GM23338 (cell line): ENCODE measurements around the gene ADAMTS10. TPM values are rescaled to one million over a fixed set of nuclear protein-coding genes. Genes with fewer than 3 reads are reported as not detected.
A peak's percentile ranks its signal among the peaks of the same experiment; 100 is the strongest.

Experiments
- ATAC-seq: fragments of 200-7000 bp; cut with Tn5 transposase; 3 replicates; pipeline ENCODE4 v1.9.1; 2020
- DNase-seq: peaks from one replicate; pipeline ENCODE4 v3.0.0-alpha.2; 2015; ENCODE audit warnings: low spot score
- H2AFZ ChIP-seq: fragments of 200-600 bp; sonication (generic); 2 replicates; pipeline ENCODE4 v1.8.0; 2016; ENCODE audit warnings: antibody characterized with exemption, mild to moderate bottlenecking, moderate library complexity
- H3F3A ChIP-seq: fragments of 200-600 bp; sonication (generic); replicated peaks from 2 replicates; pipeline ENCODE4 v1.8.0; 2017; ENCODE audit warnings: antibody characterized with exemption, mixed run types, low read depth
- H3K27ac ChIP-seq: fragments of 200-600 bp; sonication (generic); 2 replicates; pipeline ENCODE4 v1.6.1; 2016; ENCODE audit warnings: low read depth
- H3K27me3 ChIP-seq: fragments of 200-600 bp; sonication (generic); 2 replicates; pipeline ENCODE4 v1.8.0; 2016; ENCODE audit warnings: mild to moderate bottlenecking, mixed run types, moderate library complexity; ENCODE audit not compliant: insufficient read depth
- H3K36me3 ChIP-seq: fragments of 200-600 bp; sonication (generic); 2 replicates; pipeline ENCODE4 v1.8.0; 2016; ENCODE audit warnings: mild to moderate bottlenecking; ENCODE audit not compliant: insufficient read depth
- H3K4me1 ChIP-seq: fragments of 200-600 bp; sonication (generic); 2 replicates; pipeline ENCODE4 v1.8.0; 2016; ENCODE audit warnings: mild to moderate bottlenecking, moderate library complexity; ENCODE audit not compliant: insufficient read depth
- H3K4me2 ChIP-seq: fragments of 200-600 bp; sonication (generic); 2 replicates; pipeline ENCODE4 v1.7.1; 2017; ENCODE audit warnings: mixed run types
- H3K4me3 ChIP-seq: fragments of 200-600 bp; sonication (generic); 2 replicates; pipeline ENCODE4 v1.6.1; 2016; ENCODE audit warnings: mixed run types
- H3K79me2 ChIP-seq: fragments of 200-600 bp; sonication (generic); replicated peaks from 2 replicates; pipeline ENCODE4 v1.8.0; 2017; ENCODE audit warnings: mild to moderate bottlenecking; ENCODE audit not compliant: insufficient read depth
- H3K9me2 ChIP-seq: fragments of 200-600 bp; sonication (generic); 2 replicates; pipeline ENCODE4 v1.8.0; 2017; ENCODE audit not compliant: insufficient read depth
- H4K20me1 ChIP-seq: fragments of 200-600 bp; sonication (generic); replicated peaks from 2 replicates; pipeline ENCODE4 v1.8.0; 2017; ENCODE audit warnings: mild to moderate bottlenecking; ENCODE audit not compliant: insufficient read depth
- H3K27ac Mint-ChIP-seq: 2 replicates; pipeline ENCODE4 v1.8.0; 2020; ENCODE audit warnings: inconsistent platforms, mild to moderate bottlenecking, moderate library complexity, mixed read lengths
- H3K27me3 Mint-ChIP-seq: 3 replicates; pipeline ENCODE4 v1.8.0; 2022; ENCODE audit warnings: low read depth, mild to moderate bottlenecking, moderate library complexity, mixed read lengths, inconsistent platforms; ENCODE audit not compliant: insufficient read depth, poor library complexity
- H3K36me3 Mint-ChIP-seq: 3 replicates; pipeline ENCODE4 v1.8.0; 2021; ENCODE audit warnings: low read depth, mild to moderate bottlenecking, inconsistent platforms, moderate library complexity, mixed read lengths
- H3K4me1 Mint-ChIP-seq: 3 replicates; pipeline ENCODE4 v1.8.0; 2020; ENCODE audit warnings: mild to moderate bottlenecking, inconsistent platforms, mixed read lengths
- H3K4me3 Mint-ChIP-seq: 3 replicates; pipeline ENCODE4 v1.8.0; 2021; ENCODE audit warnings: moderate library complexity, mild to moderate bottlenecking, inconsistent platforms, mixed read lengths
- H3K9me3 Mint-ChIP-seq: 3 replicates; pipeline ENCODE4 v1.8.0; 2020; ENCODE audit warnings: moderate library complexity, mild to moderate bottlenecking, inconsistent platforms, mixed read lengths
- CREB1 ChIP-seq: fragments of 250-450 bp; sonication (Bioruptor Pico); IDR thresholded peaks from 2 replicates; pipeline ENCODE4 v1.5.0; 2020; ENCODE audit warnings: low read depth, mild to moderate bottlenecking, moderate library complexity
- CTCF ChIP-seq, 2 experiments: fragments of 200-600 bp in 1 of 2; sonication (generic) in 1 of 2; conservative IDR thresholded peaks; 2 replicates each; pipeline versions ENCODE4 v1.5.1 to v1.6.1; 2016 to 2017; ENCODE audit warnings: antibody characterized with exemption in 2 of 2, low read depth in 2 of 2, mild to moderate bottlenecking in 2 of 2, moderate library complexity in 1 of 2
- NANOG ChIP-seq: IDR thresholded peaks from 2 replicates; pipeline ENCODE4 v1.6.1; 2016; ENCODE audit warnings: antibody characterized with exemption, borderline replicate concordance
- REST ChIP-seq: IDR thresholded peaks from one replicate; pipeline ENCODE4 v1.6.1; 2018; ENCODE audit warnings: antibody characterized with exemption; ENCODE audit not compliant: unreplicated experiment
- STAT1 ChIP-seq: IDR thresholded peaks from one replicate; pipeline ENCODE4 v1.6.1; 2016; ENCODE audit warnings: antibody characterized with exemption; ENCODE audit not compliant: unreplicated experiment
- ZNF114 ChIP-seq: fragments of 250-450 bp; sonication (Bioruptor Pico); IDR thresholded peaks from 2 replicates; pipeline ENCODE4 v1.5.0; 2020; ENCODE audit warnings: mild to moderate bottlenecking, moderate library complexity
- ZNF331 ChIP-seq: fragments of 250-450 bp; sonication (Bioruptor Pico); IDR thresholded peaks from 2 replicates; pipeline ENCODE4 v1.5.0; 2020; ENCODE audit warnings: low read depth, mild to moderate bottlenecking, moderate library complexity
- ZNF462 ChIP-seq: fragments of 250-450 bp; sonication (Bioruptor Pico); IDR thresholded peaks from 2 replicates; pipeline ENCODE4 v1.5.0; 2020; ENCODE audit warnings: mild to moderate bottlenecking, moderate library complexity
- polyA plus RNA-seq: library from polyadenylated mRNA; unstranded; fragments of >200 nt; fragmentation: Nextera tagmentation; extraction: Ambion mirVana; gene quantifications from 2 replicates; pipeline ENCODE4 v1.2.1, GENCODE V29; 2016
- total RNA-seq: library from RNA; depleted of rRNA; stranded (reverse); fragments of >200 nt; shearing (Covaris generic); gene quantifications from 2 replicates; pipeline ENCODE4 v1.2.3, GENCODE V29; 2014

The ADAMTS10 gene
- total and polyA plus RNA-seq, 2 experiments from 2014 or later, result 5.0 to 25.9 TPM

GRCh38 chr19:8536282-8536681 lies 74.2 kb downstream of the ADAMTS10 start:
- peak; percentile 34; the same call in 1 of the 3 replicates for ATAC-seq
- no peak for TF ChIP-seq CREB1 (CRISPR knock-in tag)
- TF ChIP-seq CTCF (conservative IDR thresholded peaks at IDR 0.05; ENCODE audit: low read depth in 2 of 2), result no peak
- TF ChIP-seq ZNF114, result no peak
- TF ChIP-seq NANOG, result no peak
- Mint-ChIP-seq H3K36me3 (no peaks in the 10 kb centered on the region), H3K9me3 (no peaks in the 10 kb centered on the region), H3K4me3 (no peak overlapping the region), H3K4me1 (no peaks in the 10 kb centered on the region), H3K27ac (no peak overlapping the region), H3K27me3 (peaks cover 9% of the 10 kb centered on the region)
- H3F3A ChIP-seq, result no peaks in the 10 kb centered on the region
- no peak overlapping the region for H3K4me3 ChIP-seq
- H3K27ac ChIP-seq, result no peak overlapping the region
- no peaks in the 10 kb centered on the region for H3K36me3 ChIP-seq
- H3K9me2 ChIP-seq, result no peaks in the 10 kb centered on the region
- no peaks in the 10 kb centered on the region for H3K79me2 ChIP-seq
- no peaks in the 10 kb centered on the region; the same call in 1 of the 2 replicates for H4K20me1 ChIP-seq
- no peak overlapping the region for H3K4me2 ChIP-seq
- H2AFZ ChIP-seq, result no peak overlapping the region
- DNase-seq, result no peak
- peaks cover 3% of the 10 kb centered on the region; the same call in 1 of the 2 replicates for H3K4me1 ChIP-seq
- no peaks in the 10 kb centered on the region for H3K27me3 ChIP-seq

DNA sequence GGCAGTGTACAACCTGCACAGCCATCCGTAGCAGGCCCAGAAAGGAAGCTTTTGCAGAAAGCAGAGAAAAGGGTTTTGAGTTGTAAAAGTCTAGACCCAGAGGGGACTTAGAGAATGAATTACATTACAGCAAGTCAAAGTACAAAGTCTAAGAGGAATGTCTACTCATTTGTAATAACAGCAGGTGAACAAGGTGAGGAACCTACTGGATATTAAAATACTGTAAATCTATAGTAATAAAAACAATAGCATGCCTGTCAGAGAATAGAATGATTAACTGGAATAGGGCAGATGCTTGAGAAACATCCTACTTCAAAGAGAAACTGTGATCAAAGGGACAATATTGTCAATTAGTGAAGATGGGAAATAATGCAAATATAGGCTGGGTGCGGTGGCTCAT lies 78.3 kb downstream of the ADAMTS10 start:
- Mint-ChIP-seq H3K4me3 (no peak overlapping the region), H3K4me1 (peaks cover 12% of the 10 kb centered on the region; the same call in 2 of the 3 replicates), H3K27me3 (peaks cover 13% of the 10 kb centered on the region), H3K36me3 (no peaks in the 10 kb centered on the region), H3K27ac (no peak overlapping the region), H3K9me3 (no peaks in the 10 kb centered on the region; the same call in 2 of the 3 replicates)
- Histone ChIP-seq H3K4me1 (peaks cover 9% of the 10 kb centered on the region), H3K27ac (no peak overlapping the region), H3K4me2 (no peak overlapping the region), H2AFZ (no peak overlapping the region), H3K79me2 (no peaks in the 10 kb centered on the region), H3F3A (0 out of 2 replicates have a peak, but pooled peaks cover 3% of the 10 kb centered on the region), H3K9me2 (no peaks in the 10 kb centered on the region), H3K27me3 (no peaks in the 10 kb centered on the region), H3K4me3 (no peak overlapping the region), H4K20me1 (peaks cover 3% of the 10 kb centered on the region; the same call in 1 of the 2 replicates), H3K36me3 (no peaks in the 10 kb centered on the region)
- DNase-seq (no peak), ATAC-seq (no peak)
- TF ChIP-seq ZNF331 (no peak), REST (no peak), ZNF462 (CRISPR knock-in tag) (no peak), STAT1 (no peak), CTCF (conservative IDR thresholded peaks at IDR 0.05; ENCODE audit: low read depth in 2 of 2) (no peak)
